ENCODE results near the gene MYO7B.

DNA sequence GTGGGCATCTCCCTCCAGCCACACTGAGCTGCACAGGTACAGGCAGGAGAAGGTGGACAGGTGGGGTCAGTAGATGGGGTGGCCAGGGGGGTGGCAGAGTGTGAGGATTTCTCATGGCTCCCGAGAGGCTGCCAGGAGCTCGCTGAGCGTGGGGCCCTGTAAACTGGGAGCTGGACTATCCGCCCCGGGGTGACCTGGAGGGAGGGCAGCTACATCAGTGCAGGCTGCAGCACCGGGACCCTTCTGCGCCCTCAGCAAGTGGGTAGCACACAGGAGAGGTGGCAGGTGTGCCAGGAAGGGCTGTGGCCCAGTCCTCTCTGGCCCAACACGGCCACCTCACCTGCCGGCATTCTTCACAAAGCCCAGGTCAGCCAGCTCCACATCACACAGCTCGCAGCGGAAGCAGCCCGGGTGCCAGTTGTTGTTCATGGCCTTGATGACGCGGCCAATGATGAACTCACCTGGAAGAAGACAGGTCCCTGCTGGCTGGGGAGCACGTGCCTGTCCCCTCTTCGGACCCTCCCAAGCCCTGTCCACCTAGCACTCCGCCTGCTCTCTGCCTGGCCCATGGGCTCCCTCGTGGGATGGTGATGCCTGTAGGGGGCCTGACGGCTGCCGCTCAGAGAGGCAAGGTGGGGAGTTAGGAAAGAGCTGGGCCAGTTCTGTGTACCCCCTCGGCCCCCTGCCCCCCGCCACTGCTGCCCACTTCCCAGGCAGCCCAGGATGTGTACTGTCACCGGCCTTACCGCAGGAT lies 118.8 kb downstream of the MYO7B start:
- TF ChIP-seq, protein P1, sequence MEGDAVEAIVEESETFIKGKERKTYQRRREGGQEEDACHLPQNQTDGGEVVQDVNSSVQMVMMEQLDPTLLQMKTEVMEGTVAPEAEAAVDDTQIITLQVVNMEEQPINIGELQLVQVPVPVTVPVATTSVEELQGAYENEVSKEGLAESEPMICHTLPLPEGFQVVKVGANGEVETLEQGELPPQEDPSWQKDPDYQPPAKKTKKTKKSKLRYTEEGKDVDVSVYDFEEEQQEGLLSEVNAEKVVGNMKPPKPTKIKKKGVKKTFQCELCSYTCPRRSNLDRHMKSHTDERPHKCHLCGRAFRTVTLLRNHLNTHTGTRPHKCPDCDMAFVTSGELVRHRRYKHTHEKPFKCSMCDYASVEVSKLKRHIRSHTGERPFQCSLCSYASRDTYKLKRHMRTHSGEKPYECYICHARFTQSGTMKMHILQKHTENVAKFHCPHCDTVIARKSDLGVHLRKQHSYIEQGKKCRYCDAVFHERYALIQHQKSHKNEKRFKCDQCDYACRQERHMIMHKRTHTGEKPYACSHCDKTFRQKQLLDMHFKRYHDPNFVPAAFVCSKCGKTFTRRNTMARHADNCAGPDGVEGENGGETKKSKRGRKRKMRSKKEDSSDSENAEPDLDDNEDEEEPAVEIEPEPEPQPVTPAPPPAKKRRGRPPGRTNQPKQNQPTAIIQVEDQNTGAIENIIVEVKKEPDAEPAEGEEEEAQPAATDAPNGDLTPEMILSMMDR (conservative IDR thresholded peaks at IDR 0.05 in 1 of 2, IDR thresholded peaks at IDR 0.05 in 1 of 2; ENCODE audit: low read depth in 1 of 2, low read length in 2 of 2): no peak
- TF ChIP-seq EZH2 (IDR thresholded peaks at IDR 0.05; ENCODE audit: low read length, missing control alignments): no peak
